Activated CD8-positive, alpha-beta memory T cell treated with anti-CD3 and anti-CD28 coated beads, Interleukin-2, amount 50 U/mL, for 48 hours (primary cell): ENCODE results near the gene EVL.
"Not testable (repeated sequence)": the region's sequence is repeated elsewhere in the genome, so short reads cannot be mapped to it uniquely, and the experiment has no call there.

Experiments used
- DNase-seq: peaks from one replicate; pipeline ENCODE4 v3.0.0-alpha.2; 2020

Gene EVL

GRCh38 chr14:100039903-100040302 is 25.3 kb upstream of the EVL start:
- no peak for DNase-seq

- DNase-seq: no peak
Measured at GRCh38 chr14:100041271-100041670, 24.0 kb upstream of the EVL start.

GRCh38 chr14:100042286-100042685 is 22.9 kb upstream of the EVL start:
- DNase-seq: no peak

GRCh38 chr14:100045642-100046344 is 19.4 kb upstream of the EVL start:
- no peak for DNase-seq

- no peak for DNase-seq
Measured at GRCh38 chr14:100047600-100047999, 17.6 kb upstream of the EVL start.

GRCh38 chr14:100048786-100049185 is 16.4 kb upstream of the EVL start:
- no peak for DNase-seq

GRCh38 chr14:100049220-100049619 is 16.0 kb upstream of the EVL start:
- no peak for DNase-seq

GRCh38 chr14:100051103-100051502 is 14.1 kb upstream of the EVL start:
- DNase-seq: no peak

- DNase-seq: no peak
Measured at GRCh38 chr14:100051543-100051942, 13.7 kb upstream of the EVL start.

GRCh38 chr14:100052819-100053218 is 12.4 kb upstream of the EVL start:
- no peak for DNase-seq

- no peak for DNase-seq
Measured at GRCh38 chr14:100054316-100055075, 10.7 kb upstream of the EVL start.

- no peak for DNase-seq
Measured at GRCh38 chr14:100056431-100056830, 8.8 kb upstream of the EVL start.

- no peak for DNase-seq
Measured at GRCh38 chr14:100056964-100057795, 8.0 kb upstream of the EVL start.

- DNase-seq: no peak
Measured at GRCh38 chr14:100058777-100059437, 6.3 kb upstream of the EVL start.

GRCh38 chr14:100059438-100059781 is 5.8 kb upstream of the EVL start:
- DNase-seq: no peak

- no peak for DNase-seq
Measured at GRCh38 chr14:100060760-100061159, 4.5 kb upstream of the EVL start.

GRCh38 chr14:100062590-100062989 is 2.6 kb upstream of the EVL start:
- DNase-seq: no peak

GRCh38 chr14:100063314-100063941 is 1.8 kb upstream of the EVL start:
- DNase-seq: no peak

- not testable (repeated sequence) for DNase-seq
Measured at GRCh38 chr14:100064335-100065092, 708 bp upstream of the EVL start.

GRCh38 chr14:100065942-100066574 is 836 bp downstream of the EVL start:
- peak; percentile 83 for DNase-seq

- peak; percentile 77 for DNase-seq
Measured at GRCh38 chr14:100066962-100067361, 1.7 kb downstream of the EVL start.
